K562 (cell line): ENCODE data around the gene DAO. TPM values are rescaled to one million over a fixed set of nuclear protein-coding genes. Genes with fewer than 3 reads are reported as not detected.
A peak's percentile ranks its signal among the peaks of the same experiment; 100 is the strongest.

Source experiments
- BCL6 ChIP-seq: fragments of 250-450 bp; sonication (Bioruptor Pico); IDR thresholded peaks from 2 replicates; pipeline ENCODE4 v1.4.0; 2020
- KHSRP ChIP-seq: fragments of 450-650 bp; IDR thresholded peaks from 2 replicates; pipeline ENCODE4 v1.6.1; 2017
- L3MBTL2 ChIP-seq: fragments of 450-650 bp; IDR thresholded peaks from 2 replicates; pipeline ENCODE4 v1.6.1; 2016; ENCODE audit warnings: mild to moderate bottlenecking, moderate library complexity
- TCF7L2 ChIP-seq: fragments of 150-350 bp; IDR thresholded peaks from 2 replicates; pipeline ENCODE4 v1.6.1; 2016; ENCODE audit warnings: low read depth, mild to moderate bottlenecking, low read length, moderate library complexity
- ZC3H11A ChIP-seq: IDR thresholded peaks from 2 replicates; pipeline ENCODE4 v1.6.1; 2012; ENCODE audit warnings: low read depth, low read length, improper control_type of control experiment
- ZNF121 ChIP-seq: sonication (generic); formaldehyde crosslinking; conservative IDR thresholded peaks from 2 replicates; pipeline ENCODE4 v1.8.0; 2022; ENCODE audit warnings: missing genetic modification reagents
- ZNF134 ChIP-seq: fragments of 250-450 bp; sonication (Bioruptor Pico); conservative IDR thresholded peaks from 2 replicates; pipeline ENCODE4 v1.4.0; 2020
- ZNF212 ChIP-seq: fragments of 450-650 bp; formaldehyde crosslinking; IDR thresholded peaks from 2 replicates; pipeline ENCODE4 v1.4.0; 2020; ENCODE audit warnings: mild to moderate bottlenecking
- ZNF79 ChIP-seq: fragments of 250-450 bp; sonication (Bioruptor Pico); IDR thresholded peaks from 2 replicates; pipeline ENCODE4 v1.4.0; 2020; ENCODE audit warnings: low read depth, mild to moderate bottlenecking, moderate library complexity
- polyA plus RNA-seq, 8 experiments: library from polyadenylated mRNA; depleted of rRNA in 4 of 8; stranded (reverse) in 5 of 8; unstranded in 3 of 8; fragments of >200 nt; fragmentation: Nextera tagmentation in 2 of 8; fragmentation: Illumina TruSeq in 1 of 8; extraction: Ambion mirVana in 2 of 8; extraction: Trizol in 1 of 8; gene quantifications; 2 replicates each; pipeline versions ENCODE4 v1.2.1 to v1.2.3, GENCODE V29; 2011 to 2014; ENCODE audit warnings: inconsistent platforms in 1 of 8, missing spikeins in 1 of 8
- total RNA-seq, 7 experiments: library from RNA; depleted of rRNA in 6 of 7; stranded (reverse); fragments of >200 nt in 6 of 7; fragmentation: Illumina TruSeq in 2 of 7; extraction: Trizol in 2 of 7; gene quantifications; 2 replicates each; pipeline versions ENCODE4 v1.2.1 to v1.2.3, GENCODE V29; 2011 to 2021; ENCODE audit warnings: low replicate concordance in 1 of 7
- TF ChIP-seq, protein P1 (sequence below): fragments of 450-650 bp; IDR thresholded peaks from 2 replicates; pipeline ENCODE4 v1.6.1; 2017; ENCODE audit warnings: antibody characterized with exemption, mild to moderate bottlenecking
- TF ChIP-seq, protein P2 (sequence below): fragments of 450-650 bp; IDR thresholded peaks from 2 replicates; pipeline ENCODE4 v1.6.1; 2018; ENCODE audit not compliant: partially characterized antibody
- TF ChIP-seq, protein P3 (sequence below): sonication (generic); formaldehyde crosslinking; IDR thresholded peaks from 2 replicates; pipeline ENCODE4 v1.8.0; 2022; ENCODE audit warnings: mild to moderate bottlenecking, missing genetic modification reagents

Gene DAO
- total and polyA plus RNA-seq, 9 of the 15 experiments (the other 6 are each of a cell fraction or from before 2014, with no cell fraction given), result not detected

DNA sequence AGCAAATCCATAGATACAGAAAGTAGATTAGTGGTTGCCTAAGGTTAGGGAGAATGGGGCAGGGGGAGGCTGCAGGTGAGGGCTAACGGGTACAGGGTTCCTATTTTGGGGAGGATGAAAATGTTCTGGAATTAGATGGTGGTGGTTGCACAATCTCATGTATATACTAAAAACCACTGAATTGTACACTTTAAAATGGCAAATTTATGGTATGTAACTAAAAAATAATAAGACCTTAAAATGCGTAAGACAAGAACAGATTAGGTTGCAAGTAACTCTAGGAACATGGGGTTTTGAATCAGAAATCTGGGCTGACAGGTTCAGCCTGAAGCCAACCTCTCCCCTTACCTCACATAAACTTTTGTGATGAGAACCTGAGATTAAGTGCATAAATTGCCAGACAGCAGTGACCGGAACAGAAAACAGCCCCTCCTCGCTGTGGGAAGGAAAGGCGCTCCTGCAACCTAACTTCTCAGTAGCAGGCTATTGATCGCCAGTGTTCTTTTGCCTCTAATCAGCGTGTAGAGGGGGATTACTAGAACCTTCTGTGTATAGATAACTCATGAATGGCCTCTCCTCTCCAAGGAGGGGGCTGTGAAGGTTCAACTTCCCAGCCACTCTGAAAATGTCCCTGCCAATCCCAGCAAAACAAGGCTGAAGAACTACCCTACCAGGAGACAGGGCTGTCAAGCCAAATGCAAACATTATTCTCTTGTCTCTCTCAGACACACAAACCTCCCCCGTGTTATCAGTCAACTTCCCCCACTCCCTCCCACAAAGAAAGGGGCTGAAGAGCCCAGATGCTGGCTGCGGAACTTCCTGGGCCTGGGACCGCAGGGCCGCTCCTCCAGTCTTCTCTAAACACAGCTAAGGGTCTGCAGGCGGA, 24.4 kb upstream of the DAO start (continued):
- TF ChIP-seq, protein P1, sequence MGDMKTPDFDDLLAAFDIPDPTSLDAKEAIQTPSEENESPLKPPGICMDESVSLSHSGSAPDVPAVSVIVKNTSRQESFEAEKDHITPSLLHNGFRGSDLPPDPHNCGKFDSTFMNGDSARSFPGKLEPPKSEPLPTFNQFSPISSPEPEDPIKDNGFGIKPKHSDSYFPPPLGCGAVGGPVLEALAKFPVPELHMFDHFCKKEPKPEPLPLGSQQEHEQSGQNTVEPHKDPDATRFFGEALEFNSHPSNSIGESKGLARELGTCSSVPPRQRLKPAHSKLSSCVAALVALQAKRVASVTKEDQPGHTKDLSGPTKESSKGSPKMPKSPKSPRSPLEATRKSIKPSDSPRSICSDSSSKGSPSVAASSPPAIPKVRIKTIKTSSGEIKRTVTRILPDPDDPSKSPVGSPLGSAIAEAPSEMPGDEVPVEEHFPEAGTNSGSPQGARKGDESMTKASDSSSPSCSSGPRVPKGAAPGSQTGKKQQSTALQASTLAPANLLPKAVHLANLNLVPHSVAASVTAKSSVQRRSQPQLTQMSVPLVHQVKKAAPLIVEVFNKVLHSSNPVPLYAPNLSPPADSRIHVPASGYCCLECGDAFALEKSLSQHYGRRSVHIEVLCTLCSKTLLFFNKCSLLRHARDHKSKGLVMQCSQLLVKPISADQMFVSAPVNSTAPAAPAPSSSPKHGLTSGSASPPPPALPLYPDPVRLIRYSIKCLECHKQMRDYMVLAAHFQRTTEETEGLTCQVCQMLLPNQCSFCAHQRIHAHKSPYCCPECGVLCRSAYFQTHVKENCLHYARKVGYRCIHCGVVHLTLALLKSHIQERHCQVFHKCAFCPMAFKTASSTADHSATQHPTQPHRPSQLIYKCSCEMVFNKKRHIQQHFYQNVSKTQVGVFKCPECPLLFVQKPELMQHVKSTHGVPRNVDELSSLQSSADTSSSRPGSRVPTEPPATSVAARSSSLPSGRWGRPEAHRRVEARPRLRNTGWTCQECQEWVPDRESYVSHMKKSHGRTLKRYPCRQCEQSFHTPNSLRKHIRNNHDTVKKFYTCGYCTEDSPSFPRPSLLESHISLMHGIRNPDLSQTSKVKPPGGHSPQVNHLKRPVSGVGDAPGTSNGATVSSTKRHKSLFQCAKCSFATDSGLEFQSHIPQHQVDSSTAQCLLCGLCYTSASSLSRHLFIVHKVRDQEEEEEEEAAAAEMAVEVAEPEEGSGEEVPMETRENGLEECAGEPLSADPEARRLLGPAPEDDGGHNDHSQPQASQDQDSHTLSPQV, result no peak
- TF ChIP-seq ZNF212 (CRISPR knock-in tag) (no peak), TCF7L2 (no peak), KHSRP (no peak), L3MBTL2 (peak; percentile 31), ZC3H11A (no peak), ZNF121 (CRISPR knock-in tag) (no peak), ZNF79 (CRISPR knock-in tag) (no peak), ZNF134 (no peak), BCL6 (CRISPR knock-in tag) (no peak)
- TF ChIP-seq, protein P2, sequence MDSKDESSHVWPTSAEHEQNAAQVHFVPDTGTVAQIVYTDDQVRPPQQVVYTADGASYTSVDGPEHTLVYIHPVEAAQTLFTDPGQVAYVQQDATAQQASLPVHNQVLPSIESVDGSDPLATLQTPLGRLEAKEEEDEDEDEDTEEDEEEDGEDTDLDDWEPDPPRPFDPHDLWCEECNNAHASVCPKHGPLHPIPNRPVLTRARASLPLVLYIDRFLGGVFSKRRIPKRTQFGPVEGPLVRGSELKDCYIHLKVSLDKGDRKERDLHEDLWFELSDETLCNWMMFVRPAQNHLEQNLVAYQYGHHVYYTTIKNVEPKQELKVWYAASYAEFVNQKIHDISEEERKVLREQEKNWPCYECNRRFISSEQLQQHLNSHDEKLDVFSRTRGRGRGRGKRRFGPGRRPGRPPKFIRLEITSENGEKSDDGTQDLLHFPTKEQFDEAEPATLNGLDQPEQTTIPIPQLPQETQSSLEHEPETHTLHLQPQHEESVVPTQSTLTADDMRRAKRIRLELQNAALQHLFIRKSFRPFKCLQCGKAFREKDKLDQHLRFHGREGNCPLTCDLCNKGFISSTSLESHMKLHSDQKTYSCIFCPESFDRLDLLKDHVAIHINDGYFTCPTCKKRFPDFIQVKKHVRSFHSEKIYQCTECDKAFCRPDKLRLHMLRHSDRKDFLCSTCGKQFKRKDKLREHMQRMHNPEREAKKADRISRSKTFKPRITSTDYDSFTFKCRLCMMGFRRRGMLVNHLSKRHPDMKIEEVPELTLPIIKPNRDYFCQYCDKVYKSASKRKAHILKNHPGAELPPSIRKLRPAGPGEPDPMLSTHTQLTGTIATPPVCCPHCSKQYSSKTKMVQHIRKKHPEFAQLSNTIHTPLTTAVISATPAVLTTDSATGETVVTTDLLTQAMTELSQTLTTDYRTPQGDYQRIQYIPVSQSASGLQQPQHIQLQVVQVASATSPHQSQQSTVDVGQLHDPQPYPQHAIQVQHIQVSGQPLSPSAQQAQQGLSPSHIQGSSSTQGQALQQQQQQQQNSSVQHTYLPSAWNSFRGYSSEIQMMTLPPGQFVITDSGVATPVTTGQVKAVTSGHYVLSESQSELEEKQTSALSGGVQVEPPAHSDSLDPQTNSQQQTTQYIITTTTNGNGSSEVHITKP, result peak; percentile 77
- TF ChIP-seq, protein P3, sequence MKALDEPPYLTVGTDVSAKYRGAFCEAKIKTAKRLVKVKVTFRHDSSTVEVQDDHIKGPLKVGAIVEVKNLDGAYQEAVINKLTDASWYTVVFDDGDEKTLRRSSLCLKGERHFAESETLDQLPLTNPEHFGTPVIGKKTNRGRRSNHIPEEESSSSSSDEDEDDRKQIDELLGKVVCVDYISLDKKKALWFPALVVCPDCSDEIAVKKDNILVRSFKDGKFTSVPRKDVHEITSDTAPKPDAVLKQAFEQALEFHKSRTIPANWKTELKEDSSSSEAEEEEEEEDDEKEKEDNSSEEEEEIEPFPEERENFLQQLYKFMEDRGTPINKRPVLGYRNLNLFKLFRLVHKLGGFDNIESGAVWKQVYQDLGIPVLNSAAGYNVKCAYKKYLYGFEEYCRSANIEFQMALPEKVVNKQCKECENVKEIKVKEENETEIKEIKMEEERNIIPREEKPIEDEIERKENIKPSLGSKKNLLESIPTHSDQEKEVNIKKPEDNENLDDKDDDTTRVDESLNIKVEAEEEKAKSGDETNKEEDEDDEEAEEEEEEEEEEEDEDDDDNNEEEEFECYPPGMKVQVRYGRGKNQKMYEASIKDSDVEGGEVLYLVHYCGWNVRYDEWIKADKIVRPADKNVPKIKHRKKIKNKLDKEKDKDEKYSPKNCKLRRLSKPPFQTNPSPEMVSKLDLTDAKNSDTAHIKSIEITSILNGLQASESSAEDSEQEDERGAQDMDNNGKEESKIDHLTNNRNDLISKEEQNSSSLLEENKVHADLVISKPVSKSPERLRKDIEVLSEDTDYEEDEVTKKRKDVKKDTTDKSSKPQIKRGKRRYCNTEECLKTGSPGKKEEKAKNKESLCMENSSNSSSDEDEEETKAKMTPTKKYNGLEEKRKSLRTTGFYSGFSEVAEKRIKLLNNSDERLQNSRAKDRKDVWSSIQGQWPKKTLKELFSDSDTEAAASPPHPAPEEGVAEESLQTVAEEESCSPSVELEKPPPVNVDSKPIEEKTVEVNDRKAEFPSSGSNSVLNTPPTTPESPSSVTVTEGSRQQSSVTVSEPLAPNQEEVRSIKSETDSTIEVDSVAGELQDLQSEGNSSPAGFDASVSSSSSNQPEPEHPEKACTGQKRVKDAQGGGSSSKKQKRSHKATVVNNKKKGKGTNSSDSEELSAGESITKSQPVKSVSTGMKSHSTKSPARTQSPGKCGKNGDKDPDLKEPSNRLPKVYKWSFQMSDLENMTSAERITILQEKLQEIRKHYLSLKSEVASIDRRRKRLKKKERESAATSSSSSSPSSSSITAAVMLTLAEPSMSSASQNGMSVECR, result no peak; the same call in 1 of the 2 replicates
